Natural killer cell (primary cell): ENCODE data around the gene NLN. TPM values are rescaled to one million over a fixed set of nuclear protein-coding genes. Genes with fewer than 3 reads are reported as not detected.

Source experiments
- ATAC-seq, 3 donors: fragments of 150-1000 bp in 2 of 3; fragments of 200-7000 bp in 1 of 3; cut with Tn5 transposase; 1 replicate in 1 of 3; 2 replicates in 2 of 3; pipeline ENCODE4 v1.10.0; 2021; ENCODE audit warnings: mild to moderate bottlenecking in 2 of 3, moderate library complexity in 2 of 3
- DNase-seq, 2 donors: peaks; one replicate each; pipeline versions ENCODE4 v3.0.0 to v3.0.0-alpha.2; 2013 to 2021; ENCODE audit warnings: mixed read lengths in 1 of 2
- H3K27ac ChIP-seq: one replicate; pipeline ENCODE4 v1.5.1; 2013; ENCODE audit warnings: mild to moderate bottlenecking, low read length
- H3K27me3 ChIP-seq: one replicate; pipeline ENCODE4 v1.6.1; 2013; ENCODE audit warnings: low read length; ENCODE audit not compliant: control insufficient read depth, insufficient read depth
- H3K36me3 ChIP-seq: one replicate; pipeline ENCODE4 v1.6.1; 2013; ENCODE audit warnings: low read length; ENCODE audit not compliant: control insufficient read depth, insufficient read depth
- H3K4me1 ChIP-seq: one replicate; pipeline ENCODE4 v1.6.1; 2013; ENCODE audit warnings: low read length; ENCODE audit not compliant: control insufficient read depth, insufficient read depth
- H3K4me3 ChIP-seq: one replicate; pipeline ENCODE4 v1.5.1; 2013; ENCODE audit warnings: low read length
- H3K9me3 ChIP-seq: one replicate; pipeline ENCODE4 v1.6.1; 2013; ENCODE audit warnings: low read length; ENCODE audit not compliant: control insufficient read depth, insufficient read depth
- H3K27ac Mint-ChIP-seq, 2 donors: one replicate each; pipeline ENCODE4 v1.8.0; 2022; ENCODE audit warnings: mild to moderate bottlenecking in 2 of 2, mixed read lengths in 2 of 2, moderate library complexity in 1 of 2
- H3K27me3 Mint-ChIP-seq, 2 donors: one replicate each; pipeline ENCODE4 v1.8.0; 2022; ENCODE audit warnings: low read depth in 2 of 2, mixed read lengths in 2 of 2
- H3K36me3 Mint-ChIP-seq: one replicate; pipeline ENCODE4 v1.8.0; 2022; ENCODE audit warnings: mixed read lengths
- H3K4me1 Mint-ChIP-seq, 2 donors: one replicate each; pipeline ENCODE4 v1.8.0; 2022; ENCODE audit warnings: mixed read lengths in 2 of 2
- H3K4me3 Mint-ChIP-seq: one replicate; pipeline ENCODE4 v1.8.0; 2022; ENCODE audit warnings: mild to moderate bottlenecking, moderate library complexity, mixed read lengths
- H3K9me3 Mint-ChIP-seq, 2 donors: one replicate each; pipeline ENCODE4 v1.8.0; 2022; ENCODE audit warnings: mixed read lengths in 2 of 2
- WGBS: methylation state at CpG from one replicate; pipeline ENCODE4 v1.1.7; 2013; ENCODE audit warnings: missing lambda C conversion rate; ENCODE audit not compliant: insufficient coverage; 5-methylcytosine and 5-hydroxymethylcytosine counted together
- intact Hi-C: fragments of 100-400 bp; cut with micrococcal nuclease; formaldehyde crosslinking; loops from one replicate; pipeline ENCODE4 v1.14.2; 2022
- total RNA-seq, 4 donors: library from RNA; stranded (reverse); fragments of 120-200 nt in 1 of 4; gene quantifications; one replicate each; pipeline versions ENCODE4 v1.2.3 to v1.2.4, GENCODE V29; 2013 to 2022
- TF ChIP-seq, protein P1 (sequence below): fragments of 200-600 bp; IDR thresholded peaks from one replicate; pipeline ENCODE4 v1.8.0; 2022; ENCODE audit warnings: antibody characterized with exemption

Gene NLN
- total RNA-seq, 3 donors from 2014 or later (not counting 1 experiment from before 2014, with no cell fraction given): 0.86 to 2.0 (median 1.3) TPM

DNA sequence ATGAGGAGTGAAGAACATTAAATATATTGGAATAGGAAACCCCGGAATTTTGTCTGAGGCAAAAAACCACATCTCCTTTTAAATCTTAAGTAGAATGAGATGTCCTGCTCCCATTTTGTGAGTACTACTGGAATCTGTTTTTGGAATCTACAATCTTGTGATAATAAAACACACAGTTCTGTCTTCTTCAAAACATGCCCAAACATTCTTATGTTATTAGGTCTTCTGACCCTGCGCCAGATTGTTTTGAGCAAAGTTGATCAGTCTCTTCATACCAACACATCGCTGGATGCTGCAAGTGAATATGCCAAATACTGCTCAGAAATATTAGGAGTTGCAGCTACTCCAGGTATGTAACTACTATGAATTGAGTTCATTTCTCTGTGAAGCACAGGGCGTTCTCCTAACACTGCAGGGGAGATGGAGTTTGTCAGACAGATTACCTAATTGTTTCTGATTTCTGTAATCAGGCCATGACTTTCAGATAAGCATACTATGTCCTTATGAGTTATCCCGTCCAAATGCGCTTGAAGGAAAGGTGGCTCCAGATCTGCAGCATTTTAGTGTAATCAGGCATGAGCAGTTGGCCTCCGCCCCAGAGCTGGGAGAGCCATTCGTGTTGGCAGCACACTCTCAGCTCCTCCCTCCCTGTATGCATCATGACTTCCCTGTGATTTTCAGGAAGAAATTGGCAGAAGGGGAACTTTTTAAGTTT lies 88.0 kb downstream of the NLN start:
- Mint-ChIP-seq H3K36me3 (no peaks in the 10 kb centered on the region), H3K9me3 (no peaks in the 10 kb centered on the region), H3K27ac (no peak overlapping the region), H3K4me3 (no peak overlapping the region), H3K27me3 (no peaks in the 10 kb centered on the region), H3K4me1 (no peaks in the 10 kb centered on the region)
- no peak for DNase-seq
- no peaks in the 10 kb centered on the region for H3K27me3 ChIP-seq
- TF ChIP-seq, protein P1, sequence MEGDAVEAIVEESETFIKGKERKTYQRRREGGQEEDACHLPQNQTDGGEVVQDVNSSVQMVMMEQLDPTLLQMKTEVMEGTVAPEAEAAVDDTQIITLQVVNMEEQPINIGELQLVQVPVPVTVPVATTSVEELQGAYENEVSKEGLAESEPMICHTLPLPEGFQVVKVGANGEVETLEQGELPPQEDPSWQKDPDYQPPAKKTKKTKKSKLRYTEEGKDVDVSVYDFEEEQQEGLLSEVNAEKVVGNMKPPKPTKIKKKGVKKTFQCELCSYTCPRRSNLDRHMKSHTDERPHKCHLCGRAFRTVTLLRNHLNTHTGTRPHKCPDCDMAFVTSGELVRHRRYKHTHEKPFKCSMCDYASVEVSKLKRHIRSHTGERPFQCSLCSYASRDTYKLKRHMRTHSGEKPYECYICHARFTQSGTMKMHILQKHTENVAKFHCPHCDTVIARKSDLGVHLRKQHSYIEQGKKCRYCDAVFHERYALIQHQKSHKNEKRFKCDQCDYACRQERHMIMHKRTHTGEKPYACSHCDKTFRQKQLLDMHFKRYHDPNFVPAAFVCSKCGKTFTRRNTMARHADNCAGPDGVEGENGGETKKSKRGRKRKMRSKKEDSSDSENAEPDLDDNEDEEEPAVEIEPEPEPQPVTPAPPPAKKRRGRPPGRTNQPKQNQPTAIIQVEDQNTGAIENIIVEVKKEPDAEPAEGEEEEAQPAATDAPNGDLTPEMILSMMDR: no peak
- no peaks in the 10 kb centered on the region for H3K4me1 ChIP-seq
- ATAC-seq: no peak
- intact Hi-C loops: no loop called here
- 90% methylated on average over 7 of the region's 8 CpGs for WGBS
- H3K36me3 ChIP-seq: no peaks in the 10 kb centered on the region
- H3K9me3 ChIP-seq: no peaks in the 10 kb centered on the region
- H3K4me3 ChIP-seq: no peak overlapping the region
- H3K27ac ChIP-seq: no peak overlapping the region

DNA sequence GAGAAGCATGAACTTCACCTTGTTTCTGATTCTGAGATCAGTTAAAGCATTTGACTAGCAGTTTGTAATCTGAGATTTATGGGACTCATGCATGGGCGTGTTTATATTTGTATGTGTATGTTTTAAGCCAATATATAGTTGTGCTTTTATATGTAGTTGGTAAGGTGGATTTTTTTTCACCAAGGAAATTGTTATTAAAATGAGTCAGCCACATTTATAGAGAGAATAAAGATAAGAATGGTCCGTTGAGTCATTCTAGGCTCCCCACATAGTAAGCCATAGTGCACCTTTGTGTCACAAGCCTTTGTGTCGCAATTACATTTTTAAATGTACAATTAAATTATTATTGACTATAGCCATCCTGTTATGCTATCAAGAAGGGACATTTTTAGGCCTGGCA lies 89.0 kb downstream of the NLN start:
- Mint-ChIP-seq H3K27me3 (no peaks in the 10 kb centered on the region), H3K27ac (no peak overlapping the region), H3K36me3 (no peaks in the 10 kb centered on the region), H3K9me3 (no peaks in the 10 kb centered on the region), H3K4me3 (no peak overlapping the region), H3K4me1 (no peaks in the 10 kb centered on the region)
- intact Hi-C loops: no loop called here
- WGBS: 98% methylated on average over 2 of the region's 3 CpGs
- Histone ChIP-seq H3K36me3 (no peaks in the 10 kb centered on the region), H3K27me3 (no peaks in the 10 kb centered on the region), H3K27ac (no peak overlapping the region), H3K4me1 (no peaks in the 10 kb centered on the region), H3K4me3 (no peak overlapping the region), H3K9me3 (no peaks in the 10 kb centered on the region)
- ATAC-seq: no peak
- TF ChIP-seq, protein P1: no peak
- DNase-seq: no peak

DNA sequence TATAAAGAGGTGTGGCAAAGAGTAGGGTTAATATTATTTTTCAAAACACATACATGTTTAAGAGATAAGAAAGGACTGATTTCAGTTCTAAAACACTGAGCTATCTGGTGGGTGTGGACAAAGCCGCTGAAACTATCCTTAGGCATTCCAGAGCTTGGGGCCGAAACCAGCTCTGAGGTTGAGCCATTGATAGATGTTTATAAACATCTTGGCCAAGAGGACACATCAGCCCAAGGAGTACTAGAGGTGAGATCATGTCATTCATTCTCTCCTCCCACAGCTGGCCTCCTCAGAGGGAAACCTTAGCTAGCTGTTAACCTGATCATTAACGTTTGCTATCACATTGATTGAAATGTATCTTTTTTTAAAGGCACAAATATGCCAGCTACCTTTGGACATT lies 89.9 kb downstream of the NLN start:
- WGBS: 95% methylated on average over 3 of the region's 3 CpGs

More for the DNA sequence above, 89.9 kb downstream of the NLN start:
- TF ChIP-seq, protein P1: no peak
- Mint-ChIP-seq H3K9me3 (no peaks in the 10 kb centered on the region), H3K36me3 (no peaks in the 10 kb centered on the region), H3K27me3 (no peaks in the 10 kb centered on the region), H3K4me1 (no peaks in the 10 kb centered on the region), H3K27ac (no peak overlapping the region), H3K4me3 (no peak overlapping the region)
- no peaks in the 10 kb centered on the region for H3K9me3 ChIP-seq
- H3K4me1 ChIP-seq: no peaks in the 10 kb centered on the region
- no peak overlapping the region for H3K4me3 ChIP-seq
- ATAC-seq (no peak), DNase-seq (no peak)
- intact Hi-C loops: no loop called here
- H3K27me3 ChIP-seq: no peaks in the 10 kb centered on the region
- no peaks in the 10 kb centered on the region for H3K36me3 ChIP-seq
- no peak overlapping the region for H3K27ac ChIP-seq
